ENCODE data around the gene EME1. TPM values are rescaled to one million over a fixed set of nuclear protein-coding genes. Genes with fewer than 3 reads are reported as not detected.
A peak's percentile ranks its signal among the peaks of the same experiment; 100 is the strongest.

Gene EME1
- total RNA-seq, 4 donors from 2014 or later, result 0.53 to 23.1 (median 1.9) TPM

- H3K27me3 ChIP-seq, result no peaks in the 10 kb centered on the region
- no peak overlapping the region for H3K27ac ChIP-seq
- DNase-seq, result no peak
- H3K9me3 ChIP-seq, result no peaks in the 10 kb centered on the region
- no peak overlapping the region for H3K4me3 ChIP-seq
- no peaks in the 10 kb centered on the region for H3K4me1 ChIP-seq
- TF ChIP-seq CTCF (IDR thresholded peaks at IDR 0.05) (no peak), POLR2A (IDR thresholded peaks at IDR 0.05) (no peak)
- H3K36me3 ChIP-seq, result peaks cover 0 to 72% (median 0%) of the 10 kb centered on the region in 3 donors
Measured at GRCh38 chr17:50355336-50355700, 17.7 kb upstream of the EME1 start.

GRCh38 chr17:50355701-50356341 is 17.2 kb upstream of the EME1 start:
- Histone ChIP-seq H3K36me3 (peaks cover 0 to 72% (median 0%) of the 10 kb centered on the region in 3 donors), H3K4me3 (no peak overlapping the region), H3K9me3 (no peaks in the 10 kb centered on the region), H3K27me3 (no peaks in the 10 kb centered on the region), H3K27ac (no peak overlapping the region), H3K4me1 (no peaks in the 10 kb centered on the region)
- no peak for TF ChIP-seq CTCF (IDR thresholded peaks at IDR 0.05)
- peak in 1 of 3 donors; percentile 40 for DNase-seq

- H3K27me3 ChIP-seq, result no peaks in the 10 kb centered on the region
- TF ChIP-seq CTCF (IDR thresholded peaks at IDR 0.05) (no peak), POLR2A (IDR thresholded peaks at IDR 0.05) (no peak)
- H3K27ac ChIP-seq, result no peak overlapping the region
- peak in 1 of 3 donors; percentile 45 for DNase-seq
- H3K36me3 ChIP-seq, result peaks cover 0 to 72% (median 0%) of the 10 kb centered on the region in 3 donors
- no peak overlapping the region for H3K4me3 ChIP-seq
- no peaks in the 10 kb centered on the region for H3K9me3 ChIP-seq
- H3K4me1 ChIP-seq, result no peaks in the 10 kb centered on the region
Measured at GRCh38 chr17:50356418-50356817, 16.6 kb upstream of the EME1 start.

- Histone ChIP-seq H3K27me3 (no peaks in the 10 kb centered on the region), H3K36me3 (peaks cover 0 to 72% (median 0%) of the 10 kb centered on the region in 3 donors), H3K4me1 (peaks cover 0 to under 1% (median 0%) of the 10 kb centered on the region in 4 donors), H3K4me3 (no peak overlapping the region), H3K9me3 (no peaks in the 10 kb centered on the region), H3K27ac (no peak overlapping the region)
- TF ChIP-seq CTCF (IDR thresholded peaks at IDR 0.05) (no peak), POLR2A (IDR thresholded peaks at IDR 0.05) (no peak)
- peak in 1 of 3 donors; percentile 40 for DNase-seq
Measured at GRCh38 chr17:50356892-50357510, 16.0 kb upstream of the EME1 start.

- Histone ChIP-seq H3K27me3 (no peaks in the 10 kb centered on the region), H3K27ac (no peak overlapping the region), H3K36me3 (peaks cover 0 to 65% (median 0%) of the 10 kb centered on the region in 3 donors), H3K4me3 (no peak overlapping the region), H3K4me1 (peaks cover 0 to 7% (median 3%) of the 10 kb centered on the region in 4 donors), H3K9me3 (no peaks in the 10 kb centered on the region)
- peak in 1 of 3 donors; percentile 42 for DNase-seq
- TF ChIP-seq POLR2A (IDR thresholded peaks at IDR 0.05) (no peak), CTCF (IDR thresholded peaks at IDR 0.05) (no peak)
Measured at GRCh38 chr17:50358177-50358576, 14.9 kb upstream of the EME1 start.
